Effector CD4-positive, alpha-beta T cell (primary cell): ENCODE results near the gene PIN1.
"Not testable (repeated sequence)": the region's sequence is repeated elsewhere in the genome, so short reads cannot be mapped to it uniquely, and the experiment has no call there.

Source experiments
- DNase-seq: peaks from one replicate; pipeline ENCODE4 v3.0.0-alpha.2; 2020

Gene PIN1

DNA sequence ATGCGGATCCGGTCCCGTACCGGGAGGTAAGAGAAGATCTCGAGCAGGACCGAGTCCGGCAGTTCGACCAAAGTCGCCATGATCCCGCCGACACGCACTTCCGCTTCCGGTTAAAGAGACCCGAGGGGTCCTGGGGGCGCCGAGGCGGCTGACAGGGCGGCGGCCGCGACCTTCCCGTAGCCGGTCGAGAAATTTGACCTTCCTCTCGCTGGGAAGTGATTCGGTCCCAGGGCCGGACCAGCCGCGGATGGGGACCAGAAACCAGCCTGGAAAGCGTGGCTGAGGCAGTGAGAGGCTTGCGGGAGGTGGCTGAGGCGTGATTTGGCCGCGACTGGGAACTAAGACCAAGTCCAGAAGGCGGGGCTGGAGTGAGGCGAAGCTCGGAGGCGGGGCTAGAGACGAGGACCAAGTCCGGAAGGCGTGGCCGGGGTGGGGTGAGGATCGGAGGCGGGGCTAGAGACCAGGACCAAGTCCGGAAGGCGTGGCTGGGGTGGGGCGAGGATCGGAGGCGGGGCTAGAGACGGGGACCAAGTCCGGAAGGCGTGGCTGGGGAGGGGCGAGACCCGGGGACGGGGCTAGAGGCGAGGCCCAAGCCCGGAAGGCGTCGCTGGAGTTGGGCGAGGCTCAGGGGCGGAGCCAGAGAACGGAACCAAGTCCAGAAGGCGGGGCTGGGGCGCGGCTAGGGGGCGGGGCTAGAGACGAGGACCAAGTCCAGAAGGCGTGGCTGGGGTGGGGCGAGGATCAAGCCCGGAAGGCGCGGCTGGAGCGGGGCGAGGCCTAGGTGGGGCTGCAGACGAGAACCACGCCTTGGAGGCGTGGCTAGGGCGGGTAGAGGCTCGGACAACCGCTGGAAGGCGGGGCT, 16.2 kb upstream of the PIN1 start, which contains the start of gene FBXL12:
TSS of gene FBXL12 (minus strand) at position 346 of the 862 bp plus-strand sequence. CDS start at position 80, 266 bp downstream.
- DNase-seq: peak; percentile 100

DNA sequence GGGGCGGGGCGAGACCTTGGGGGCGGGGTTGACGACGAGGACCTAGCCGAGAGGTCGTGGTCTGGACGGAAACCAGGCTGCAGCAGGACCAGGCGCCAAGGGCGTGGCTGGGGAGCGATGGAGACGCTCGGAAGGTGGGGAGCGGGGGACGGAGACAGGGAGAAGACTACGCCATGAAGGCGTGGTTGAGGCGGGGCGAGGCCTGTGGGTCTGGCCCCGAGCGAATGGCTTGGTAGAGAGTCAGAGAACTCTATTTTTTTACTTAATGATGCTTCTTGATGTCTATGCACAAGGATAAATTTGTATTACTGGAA, 15.6 kb upstream of the PIN1 start:
- no peak for DNase-seq

GRCh38 chr19:9820034-9820433, 15.1 kb upstream of the PIN1 start:
- DNase-seq: not testable (repeated sequence)

GRCh38 chr19:9823816-9824215, 11.3 kb upstream of the PIN1 start:
- DNase-seq: no peak

DNA sequence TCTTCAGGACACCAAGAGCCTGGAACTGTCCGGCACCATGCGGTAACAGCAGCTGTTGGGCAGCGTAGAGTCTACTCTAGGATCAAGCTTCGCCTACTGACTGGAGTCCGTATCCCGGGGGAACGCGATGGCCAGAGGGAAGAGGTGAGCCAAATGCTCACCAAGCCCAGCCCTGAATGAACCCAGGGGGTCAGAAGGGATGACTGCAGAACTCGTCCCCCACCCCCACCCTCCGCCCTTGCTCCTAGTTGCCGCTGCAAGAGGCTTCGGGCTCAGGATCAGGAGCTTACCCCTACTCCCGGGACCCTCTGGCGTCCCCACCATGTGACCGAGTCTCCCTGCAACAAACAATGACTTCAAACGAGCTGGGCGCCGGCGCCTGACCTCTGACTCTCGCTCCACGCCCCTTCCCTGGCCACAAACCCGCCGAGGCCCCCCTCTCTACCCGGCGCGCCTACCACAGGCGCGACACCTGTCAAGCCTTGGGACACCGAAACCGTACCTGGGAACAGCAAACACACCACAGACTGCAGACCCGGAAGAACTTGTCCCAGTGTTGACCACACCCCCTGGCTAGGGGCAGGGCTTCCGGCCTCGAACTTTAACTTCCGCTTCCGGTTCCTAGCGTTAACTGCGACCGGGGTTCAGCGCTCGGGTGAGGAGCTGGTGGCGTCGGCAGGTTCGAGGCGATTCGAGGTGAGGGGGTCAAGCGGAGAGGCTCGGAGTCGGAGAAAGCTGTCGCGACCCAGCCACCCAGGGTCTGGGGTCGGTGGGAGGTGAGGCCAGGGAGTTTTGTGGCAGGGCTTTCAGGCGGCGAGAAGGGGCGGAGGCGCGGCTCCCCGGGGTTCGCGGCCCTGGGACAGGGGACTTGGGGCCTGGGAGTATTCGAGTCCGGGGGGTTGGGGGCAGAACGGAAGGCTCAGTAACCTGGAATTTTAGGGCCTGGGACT, 7.6 kb upstream of the PIN1 start, which contains the start of gene UBL5:
TSS of gene UBL5 (plus strand) at position 630 of the 950 bp plus-strand sequence. CDS start 420 bp downstream, outside the sequence.
- peak; percentile 85 for DNase-seq

GRCh38 chr19:9828551-9829063, 6.5 kb upstream of the PIN1 start:
- no peak for DNase-seq

DNA sequence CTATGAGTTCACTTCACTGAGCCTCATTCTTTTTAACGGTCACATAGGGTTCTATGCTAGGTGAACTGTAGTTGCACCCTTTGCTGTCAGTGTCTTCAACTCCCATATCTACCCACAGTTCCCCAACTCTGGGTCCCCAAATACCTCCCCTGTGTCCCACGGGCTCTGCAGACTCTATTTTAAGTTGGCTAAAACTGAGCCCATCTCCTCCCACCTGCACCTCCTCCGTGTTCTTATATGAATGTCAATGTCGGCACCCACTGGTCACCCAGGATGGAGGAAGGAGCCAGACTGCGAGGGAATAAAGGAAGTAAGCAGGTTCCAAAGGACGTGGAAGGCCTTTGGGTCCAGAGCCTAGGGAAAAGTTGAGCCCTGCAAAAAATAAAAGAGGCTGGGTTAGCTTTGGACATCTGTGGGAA, 802 bp upstream of the PIN1 start:
- DNase-seq: no peak

GRCh38 chr19:9835507-9835949, 410 bp downstream of the PIN1 start:
- no peak for DNase-seq

GRCh38 chr19:9836021-9836420, 903 bp downstream of the PIN1 start:
- no peak for DNase-seq

GRCh38 chr19:9838324-9838723, 3.2 kb downstream of the PIN1 start:
- DNase-seq: no peak

- no peak for DNase-seq
Observed at GRCh38 chr19:9839415-9839814, 4.3 kb downstream of the PIN1 start.

- no peak for DNase-seq
Observed at GRCh38 chr19:9842834-9843625, 7.9 kb downstream of the PIN1 start.

GRCh38 chr19:9843626-9844273, 8.6 kb downstream of the PIN1 start:
- not testable (repeated sequence) for DNase-seq

- DNase-seq: no peak
Observed at GRCh38 chr19:9847087-9847671, 12.1 kb downstream of the PIN1 start.

DNA sequence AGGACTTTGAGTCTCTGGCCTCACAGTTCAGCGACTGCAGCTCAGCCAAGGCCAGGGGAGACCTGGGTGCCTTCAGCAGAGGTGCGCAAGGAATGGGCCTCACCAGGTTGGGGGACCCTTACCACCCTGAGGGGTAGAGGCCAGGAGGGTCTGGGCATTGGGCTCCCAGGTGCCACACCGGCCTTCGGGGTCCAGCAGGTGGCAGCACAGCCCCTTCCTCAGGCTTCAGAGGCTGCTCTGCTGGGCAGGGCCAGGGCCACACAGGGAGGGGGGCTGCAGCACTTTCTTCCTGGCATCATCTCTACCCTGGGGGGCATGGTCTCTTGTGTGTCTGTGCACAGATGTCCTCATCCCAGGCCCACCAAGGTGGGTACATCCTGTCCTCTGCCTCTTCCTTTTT, 12.9 kb downstream of the PIN1 start:
- peak; percentile 21 for DNase-seq

GRCh38 chr19:9848762-9849161, 13.6 kb downstream of the PIN1 start:
- DNase-seq: no peak

GRCh38 chr19:9849791-9850190, 14.7 kb downstream of the PIN1 start:
- DNase-seq: no peak

DNA sequence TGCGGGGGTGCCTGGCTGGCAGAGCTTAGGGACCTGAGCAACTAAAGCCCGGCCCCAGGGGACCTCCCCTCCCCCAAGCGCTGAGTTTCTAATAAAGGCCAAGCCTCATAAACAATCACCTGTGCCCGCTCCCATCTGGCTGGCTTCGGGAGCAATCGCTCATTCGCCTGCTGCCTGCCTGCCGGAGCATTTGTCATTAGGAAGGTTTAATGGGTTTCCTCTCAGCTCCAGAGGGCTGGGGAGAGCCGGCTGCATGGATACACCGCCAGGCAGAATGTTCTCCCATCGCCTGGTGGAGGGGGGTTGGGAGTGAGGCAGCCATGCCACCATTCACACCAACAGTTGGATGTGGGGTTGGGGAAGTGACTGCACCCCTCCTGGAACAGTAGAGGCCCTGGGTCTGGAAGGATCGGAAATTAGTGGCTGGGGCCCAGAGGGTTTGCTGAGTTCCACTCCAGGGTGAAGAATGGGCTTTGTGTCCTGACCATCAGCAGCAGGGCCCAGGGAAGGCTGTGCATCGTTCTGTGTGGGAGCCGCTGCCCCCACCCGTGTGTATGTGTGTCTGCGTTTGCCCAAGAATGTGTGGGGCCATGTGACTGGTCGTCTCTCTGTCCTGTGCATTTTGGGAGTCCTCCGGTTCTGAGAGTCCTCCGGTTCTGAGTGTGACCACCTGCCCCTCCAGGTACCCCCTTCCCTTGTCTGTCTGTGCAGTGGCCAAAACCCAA, 15.3 kb downstream of the PIN1 start:
- DNase-seq: no peak

DNA sequence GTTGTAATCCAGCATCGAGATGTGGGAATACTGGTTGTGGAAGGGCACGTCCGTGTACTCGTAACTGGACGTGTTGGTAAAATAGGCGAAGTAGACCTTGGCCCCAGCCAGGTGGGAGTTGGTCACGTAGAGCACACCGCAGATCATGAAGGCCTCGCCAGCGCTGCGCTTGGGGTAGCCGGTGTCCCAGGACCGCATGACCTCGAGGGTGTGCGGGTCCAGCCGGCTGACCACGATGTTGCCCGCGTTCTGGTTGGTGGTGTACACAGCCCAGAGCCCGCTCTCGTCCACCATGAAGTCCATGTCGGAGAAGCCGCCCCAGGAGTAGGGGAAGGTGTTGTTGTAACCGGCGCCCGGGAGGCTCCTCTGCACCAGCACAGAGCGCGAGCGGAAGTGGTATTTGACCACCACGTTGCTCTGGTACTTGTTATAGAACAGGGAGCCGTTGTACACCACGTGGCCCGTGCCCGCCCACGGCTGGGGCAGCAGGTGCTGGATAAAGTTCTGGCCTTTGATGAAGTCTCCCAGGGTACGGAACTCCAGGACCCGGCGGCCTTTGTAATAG, 19.2 kb downstream of the PIN1 start:
- DNase-seq: no peak

DNA sequence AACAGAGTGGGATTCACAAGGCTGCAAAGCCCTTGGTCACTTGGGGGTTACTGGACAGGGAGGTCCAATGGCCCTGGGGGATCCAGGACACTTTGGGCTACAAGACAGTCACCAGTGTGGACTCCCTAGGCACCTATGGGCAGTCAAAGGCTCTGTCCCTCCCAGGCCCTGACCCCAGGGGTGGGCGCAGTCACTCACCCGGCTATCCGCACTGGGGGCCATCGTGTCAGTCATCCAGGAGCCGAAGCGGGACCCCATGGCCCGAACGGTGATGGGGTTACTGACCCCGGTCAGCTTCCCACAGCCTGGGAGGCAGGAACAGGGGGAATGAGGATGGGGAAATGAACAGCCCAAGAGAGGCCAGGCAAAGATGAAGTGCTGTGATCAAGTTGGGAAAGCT, 21.5 kb downstream of the PIN1 start:
- DNase-seq: no peak
